Activated T-helper 9 cell treated with anti-CD3 and anti-CD28 coated beads, Interleukin-2, amount 50 U/mL, for 16 hours (primary cell): ENCODE measurements around the gene PDE1C.

Experiments used
- DNase-seq: peaks from one replicate; pipeline ENCODE4 v3.0.0-alpha.2; 2020; ENCODE audit warnings: low read depth

The PDE1C gene

DNA sequence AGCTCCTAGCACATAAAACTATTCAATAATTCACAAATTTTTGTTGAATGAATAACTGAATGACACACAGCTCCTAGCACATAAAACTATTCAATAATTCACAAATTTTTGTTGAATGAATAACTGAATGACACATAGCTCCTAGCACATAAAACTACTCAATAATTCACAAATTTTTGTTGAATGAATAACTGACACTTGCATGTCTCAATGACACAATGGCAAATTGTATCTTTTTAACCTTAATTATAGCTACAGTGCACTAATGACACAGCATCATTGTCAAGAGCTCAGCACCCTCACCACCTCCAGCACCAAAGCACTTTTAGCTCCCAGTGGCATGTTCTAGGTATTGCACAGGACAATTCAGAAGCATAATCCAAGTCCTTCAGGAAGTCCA is 131.6 kb downstream of the PDE1C start:
- DNase-seq = no peak

GRCh38 chr7:31937982-31938381 is 132.2 kb downstream of the PDE1C start:
- no peak for DNase-seq

GRCh38 chr7:31935124-31936054 is 134.8 kb downstream of the PDE1C start:
- no peak for DNase-seq

DNA sequence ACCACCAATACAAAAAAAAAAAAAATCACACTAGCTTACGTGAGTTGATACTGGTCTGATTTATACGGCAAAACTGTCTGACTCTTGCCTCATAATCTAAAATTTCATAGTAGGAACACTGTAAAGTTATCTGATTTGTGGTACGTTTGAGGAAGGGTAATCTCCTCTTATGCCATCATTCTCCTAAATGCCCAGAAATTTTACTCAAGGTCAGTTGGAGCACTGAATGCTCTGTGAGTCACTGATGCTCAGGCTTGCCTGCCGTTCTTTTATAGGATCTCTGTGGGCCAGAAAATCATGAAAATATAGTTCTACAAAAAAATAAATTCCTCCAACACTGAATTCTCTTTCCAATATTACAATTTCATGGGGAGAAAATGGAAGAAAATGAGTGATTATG is 135.7 kb downstream of the PDE1C start:
- no peak for DNase-seq

DNA sequence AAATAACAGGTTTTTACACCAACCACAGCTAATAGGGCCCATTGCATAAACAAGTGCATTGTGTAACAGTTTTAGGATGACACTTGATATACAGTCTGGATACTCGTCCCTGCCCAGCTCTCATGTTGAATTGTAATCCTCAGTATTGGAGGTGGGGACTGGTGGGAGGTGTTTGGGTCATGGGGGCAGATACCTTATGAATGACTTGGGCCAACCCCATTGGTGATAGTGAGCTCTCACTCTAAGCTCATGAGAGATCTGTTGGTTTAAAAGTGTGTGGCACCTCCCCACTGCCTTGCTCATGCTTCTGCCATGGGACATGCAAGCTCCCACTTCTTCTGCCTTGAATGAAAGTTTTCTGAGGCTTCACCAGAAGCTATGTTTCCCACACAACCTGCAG is 136.7 kb downstream of the PDE1C start:
- DNase-seq = no peak

DNA sequence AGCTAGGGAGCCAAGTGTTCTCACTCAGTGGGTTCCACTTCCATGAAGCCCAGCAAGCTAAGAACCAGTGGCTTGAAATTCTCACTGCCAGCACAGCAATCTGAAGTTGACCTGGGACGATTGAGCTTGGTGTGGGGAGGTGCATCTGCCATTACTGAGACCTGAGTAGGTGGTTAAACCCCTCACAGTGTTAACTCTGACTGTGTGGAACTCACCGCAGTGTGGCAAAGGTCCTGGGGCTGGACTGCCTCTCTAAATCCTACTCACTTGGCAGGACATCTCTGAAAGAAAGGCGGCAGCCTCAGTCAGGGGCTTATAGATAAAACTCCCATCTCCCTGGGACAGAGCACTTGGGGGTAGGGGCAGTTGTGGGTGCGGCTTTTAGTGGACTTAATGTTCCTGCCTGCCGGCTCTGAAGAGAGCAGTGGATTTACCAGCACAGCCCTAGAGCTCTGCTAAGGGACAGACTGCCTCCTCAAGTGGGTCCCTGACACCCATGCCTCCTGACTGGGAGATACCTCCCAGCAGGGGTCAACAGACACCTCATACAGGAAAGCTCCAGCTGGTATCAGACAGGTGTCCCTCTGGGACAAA is 143.1 kb downstream of the PDE1C start:
- DNase-seq = no peak

GRCh38 chr7:31925753-31926454 is 144.3 kb downstream of the PDE1C start:
- DNase-seq = no peak

GRCh38 chr7:31924251-31924650 is 146.0 kb downstream of the PDE1C start:
- DNase-seq = no peak

DNA sequence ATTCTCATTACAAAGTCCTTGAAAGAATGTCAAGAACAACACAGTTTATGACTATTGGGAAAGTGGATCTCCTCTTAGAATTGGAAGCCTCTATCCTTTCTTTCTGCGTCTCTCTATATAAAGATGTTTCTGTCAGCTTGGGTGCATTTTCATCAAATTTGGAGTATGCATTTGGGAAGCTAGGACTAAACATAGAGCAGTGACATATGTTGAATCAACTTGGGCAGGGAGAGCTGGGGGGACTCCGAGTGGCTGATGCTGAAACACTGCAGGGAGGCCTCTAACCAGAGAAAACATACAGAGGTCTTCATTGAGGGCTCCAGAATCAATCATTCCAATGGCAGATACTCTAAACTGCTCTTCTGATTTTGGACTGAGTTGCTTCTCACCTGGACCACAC is 147.4 kb downstream of the PDE1C start:
- DNase-seq = no peak

DNA sequence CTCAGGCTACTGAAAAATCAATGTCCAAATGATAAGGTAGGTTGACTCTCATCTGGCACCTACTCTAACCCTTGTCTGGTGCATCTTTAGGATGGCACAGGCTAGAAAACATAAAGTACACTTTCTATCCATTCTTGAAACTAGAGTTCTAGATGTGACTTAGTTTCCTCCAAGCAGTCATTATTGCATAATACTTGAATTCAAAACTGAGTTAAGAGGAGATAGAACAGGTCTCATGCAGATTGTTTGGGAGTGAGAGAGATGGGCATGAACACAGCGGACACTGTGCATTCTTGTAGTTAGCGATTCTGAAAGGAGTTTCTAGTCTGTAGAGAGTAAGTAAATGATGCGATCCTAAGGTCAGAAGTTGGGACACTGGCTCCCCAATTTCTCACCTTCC is 149.2 kb downstream of the PDE1C start:
- no peak for DNase-seq

GRCh38 chr7:31919678-31920369 is 150.4 kb downstream of the PDE1C start:
- no peak for DNase-seq

GRCh38 chr7:31918706-31919393 is 151.4 kb downstream of the PDE1C start:
- no peak for DNase-seq

GRCh38 chr7:31917256-31917655 is 153.0 kb downstream of the PDE1C start:
- no peak for DNase-seq

DNA sequence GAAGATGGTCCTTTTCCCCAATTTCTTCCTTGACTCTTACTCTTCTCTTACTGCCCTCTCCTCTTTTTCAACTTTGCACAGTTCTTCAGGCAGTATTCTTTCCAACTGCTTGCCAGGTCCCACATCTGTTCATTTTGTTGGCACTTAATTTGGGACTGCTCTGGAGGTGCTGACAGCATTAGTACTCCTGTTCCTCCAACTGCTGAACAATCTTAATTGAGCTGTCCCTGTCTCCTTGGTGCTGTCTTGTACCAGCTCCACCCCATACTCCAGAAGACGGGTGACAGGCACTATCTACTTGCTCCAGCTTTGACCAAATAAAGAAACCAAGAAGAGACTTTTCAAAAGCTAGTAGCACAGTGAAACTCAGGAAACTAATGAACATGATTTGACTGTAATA is 160.0 kb downstream of the PDE1C start:
- no peak for DNase-seq

DNA sequence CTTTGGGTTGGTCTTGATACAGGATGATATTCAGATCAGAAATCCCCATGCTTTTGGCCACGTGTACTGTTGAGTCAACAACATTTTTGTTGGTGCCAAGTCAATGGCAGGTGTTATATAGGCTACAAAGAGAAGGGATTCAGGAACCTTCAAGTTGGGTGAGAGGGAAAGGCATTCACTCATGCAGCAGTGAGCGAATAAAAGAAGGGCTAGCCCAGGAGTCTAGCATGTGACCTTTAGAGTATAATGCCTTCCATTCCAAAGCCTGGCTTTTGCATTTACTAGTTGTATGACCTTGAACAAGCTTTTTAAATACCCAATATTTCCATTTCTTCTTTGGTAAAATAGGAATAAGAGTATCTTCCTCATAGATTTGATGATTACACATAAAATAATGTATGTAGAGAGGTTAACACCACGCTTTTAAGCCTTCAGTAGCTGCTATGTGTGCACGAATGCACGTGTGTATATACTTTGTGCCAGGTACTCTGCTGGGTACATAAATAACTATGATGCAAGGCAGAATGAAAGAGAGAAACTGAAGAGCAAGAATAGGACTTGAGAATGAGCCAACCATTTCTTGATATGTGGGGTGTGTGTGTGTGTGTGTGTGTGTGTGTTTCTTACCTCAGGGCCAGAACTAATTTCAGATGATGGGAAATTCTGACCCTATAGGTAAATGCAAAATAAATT is 163.6 kb downstream of the PDE1C start:
- no peak for DNase-seq

DNA sequence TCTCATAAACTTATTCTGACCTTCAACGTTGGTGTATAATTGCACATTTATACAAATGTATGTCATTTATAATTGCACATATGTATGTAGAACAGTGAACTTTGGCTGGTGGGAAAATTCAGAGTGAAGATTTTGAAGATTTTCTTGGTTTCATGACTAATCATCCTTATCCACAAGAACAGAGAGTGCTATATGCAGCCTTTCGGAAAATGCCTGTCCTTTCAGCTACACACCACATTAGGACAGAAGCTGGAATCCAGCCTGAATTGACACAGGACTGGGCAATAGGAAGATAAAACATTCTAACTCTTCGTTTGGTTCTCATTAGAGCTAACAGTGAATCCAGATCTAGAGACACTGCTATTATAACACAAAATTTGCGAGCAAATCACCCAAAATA is 166.2 kb downstream of the PDE1C start:
- no peak for DNase-seq

DNA sequence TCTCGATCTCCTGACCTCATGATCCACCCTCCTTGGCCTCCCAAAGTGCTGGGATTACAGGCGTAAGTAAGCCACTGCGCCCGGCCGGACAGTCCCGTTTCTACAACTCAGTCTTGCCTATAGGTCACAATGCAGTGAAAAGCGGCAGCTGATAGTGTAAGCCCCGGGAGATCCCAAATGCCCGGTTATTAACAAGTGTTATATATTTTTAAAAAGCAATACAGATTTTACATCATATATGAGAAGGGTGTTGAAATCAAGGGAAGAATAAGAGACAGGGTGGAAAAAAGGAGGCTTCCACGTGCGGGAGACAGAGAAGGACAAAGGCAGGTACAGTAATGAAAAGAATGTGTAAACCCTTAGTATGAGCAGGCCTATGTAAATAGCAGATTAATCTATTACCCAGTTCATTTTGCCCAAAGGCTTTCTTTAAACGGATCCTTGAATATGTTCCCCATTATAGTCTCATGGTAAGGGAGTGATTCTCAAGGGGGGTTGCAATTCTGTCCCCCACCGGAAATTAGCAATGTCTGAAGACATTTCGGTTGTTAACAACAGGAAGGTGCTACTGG is 170.8 kb downstream of the PDE1C start:
- DNase-seq = no peak

GRCh38 chr7:31896925-31897324 is 173.3 kb downstream of the PDE1C start:
- DNase-seq = no peak

DNA sequence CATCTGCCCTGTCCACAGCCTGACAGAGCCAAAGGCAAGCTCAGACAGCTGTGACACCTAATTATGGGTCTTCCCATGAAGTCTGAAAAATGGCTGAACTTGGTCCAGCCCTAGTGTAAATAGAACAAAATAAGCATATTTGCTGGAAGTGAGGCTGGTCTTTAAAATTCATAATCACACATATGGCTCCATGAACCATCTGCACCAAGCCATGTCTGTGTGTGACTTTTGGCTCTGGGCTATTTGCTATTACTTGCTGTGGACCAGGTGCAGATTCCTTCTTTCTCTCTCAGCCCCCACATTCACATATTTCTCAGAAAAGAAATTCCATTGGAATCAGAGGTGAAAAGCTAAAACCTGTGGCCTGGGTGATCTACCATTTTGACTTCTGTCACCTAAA is 175.9 kb downstream of the PDE1C start:
- DNase-seq = no peak

DNA sequence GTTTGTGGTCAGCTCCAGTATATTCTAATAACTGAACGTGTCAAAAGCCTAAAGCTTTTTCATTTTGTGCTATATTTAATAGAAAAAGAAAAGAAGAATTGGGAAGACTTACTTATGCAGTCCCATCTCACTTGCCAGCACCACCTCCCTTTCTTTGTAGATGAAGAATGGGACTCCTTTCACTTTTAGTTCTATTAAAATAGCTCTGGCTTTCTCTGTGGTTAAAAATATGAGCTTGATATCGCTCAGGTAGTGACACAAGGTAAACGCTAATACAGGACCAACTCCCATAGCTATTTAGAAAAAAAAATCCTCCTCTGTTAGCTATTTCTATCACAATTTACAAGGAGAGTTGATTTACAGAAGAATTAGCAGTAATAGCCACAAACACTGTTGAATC is 176.8 kb downstream of the PDE1C start:
- no peak for DNase-seq
